ENCODE measurements around the gene LEFTY2. TPM values are rescaled to one million over a fixed set of nuclear protein-coding genes. Genes with fewer than 3 reads are reported as not detected.

Gene LEFTY2
- total RNA-seq, 1 donor from 2014 or later: not detected

DNA sequence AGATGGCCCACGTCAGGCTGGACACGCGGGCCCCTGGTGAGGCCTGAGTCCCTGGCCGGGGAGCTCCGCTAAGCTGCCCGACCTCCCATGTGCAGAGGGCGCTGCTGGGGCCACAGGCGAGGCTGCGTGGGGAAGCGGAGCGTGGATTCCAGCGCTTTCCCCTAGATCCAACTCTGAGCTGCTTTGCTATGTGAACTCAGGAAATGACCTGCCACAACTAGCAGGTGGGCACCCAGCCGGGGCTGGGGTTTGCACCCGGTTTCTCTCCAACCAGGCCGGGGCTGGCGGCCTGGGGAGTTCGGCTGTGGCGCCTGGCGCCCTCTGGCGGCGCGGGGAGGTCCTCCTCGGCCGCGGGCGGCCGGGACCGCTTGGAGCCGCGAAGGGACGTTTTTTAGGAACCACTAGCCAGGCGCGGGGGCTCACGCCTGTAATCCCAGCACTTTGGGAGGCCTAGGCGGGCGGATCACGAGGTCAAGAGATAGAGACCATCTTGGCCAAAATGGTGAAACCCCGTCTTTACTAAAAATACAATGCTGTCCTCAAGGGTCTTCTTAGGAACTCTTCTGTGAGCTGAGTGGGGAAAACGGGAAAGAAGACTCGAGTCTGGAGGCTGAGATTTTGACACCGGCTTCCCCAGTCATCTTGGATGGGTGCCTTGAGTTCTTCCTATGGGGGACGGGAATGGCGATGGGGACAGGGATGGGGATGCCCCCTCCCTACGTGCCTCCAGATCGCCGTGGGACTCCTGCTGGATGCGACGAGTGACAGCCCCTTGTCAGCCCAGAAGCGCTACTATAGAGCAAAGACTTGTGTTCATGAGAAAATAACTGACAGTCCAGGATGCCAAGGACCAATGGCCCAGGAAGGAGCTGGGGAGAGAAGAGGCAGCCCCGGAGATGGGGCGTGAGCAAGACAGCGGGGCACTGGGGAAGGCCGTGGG, 29.6 kb downstream of the LEFTY2 start:
- Histone ChIP-seq H3K4me2 (peak overlapping the region; percentile 21), H3K9ac (no peak overlapping the region)
- peak; percentile 84 for DNase-seq (ENCODE audit: low spot score)

DNA sequence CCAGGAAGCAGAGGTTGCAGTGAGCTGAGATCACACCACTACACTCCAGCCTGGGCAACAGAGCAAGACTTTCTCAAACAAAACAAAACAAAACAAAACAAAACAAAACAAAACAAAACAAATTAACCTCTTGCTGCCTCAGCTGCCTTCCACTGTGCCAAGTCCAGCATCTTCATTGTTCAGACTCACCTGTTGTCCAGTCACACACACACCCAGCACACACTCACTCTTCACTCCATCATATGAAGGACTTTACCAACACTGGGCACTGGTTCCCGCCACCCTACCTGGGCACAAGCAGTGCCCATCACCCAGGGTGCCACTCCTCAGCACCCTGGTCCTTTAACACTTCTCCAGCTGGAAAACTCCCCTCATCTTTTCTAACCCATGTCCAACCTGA, 31.5 kb downstream of the LEFTY2 start:
- H3K27me3 ChIP-seq: peaks cover 10% of the 10 kb centered on the region
- no peak overlapping the region for H3K27ac ChIP-seq
- H3K27me3 Mint-ChIP-seq (ENCODE audit: insufficient read depth, low read depth): no peaks in the 10 kb centered on the region
- no peak for DNase-seq (ENCODE audit: low spot score)
- peaks cover under 1% of the 10 kb centered on the region for H3K4me1 Mint-ChIP-seq
- no peak overlapping the region for H3K9ac ChIP-seq
- no peak overlapping the region for H3K27ac Mint-ChIP-seq
- no peak overlapping the region for H3K4me3 ChIP-seq
- H4K20me1 ChIP-seq (ENCODE audit: low read depth): no peaks in the 10 kb centered on the region
- H3K4me1 ChIP-seq: no peaks in the 10 kb centered on the region
- TF ChIP-seq EZH2 (IDR thresholded peaks at IDR 0.05) (no peak), EZH2phosphoT487 (IDR thresholded peaks at IDR 0.05) (no peak)
- TF ChIP-seq, protein P1, sequence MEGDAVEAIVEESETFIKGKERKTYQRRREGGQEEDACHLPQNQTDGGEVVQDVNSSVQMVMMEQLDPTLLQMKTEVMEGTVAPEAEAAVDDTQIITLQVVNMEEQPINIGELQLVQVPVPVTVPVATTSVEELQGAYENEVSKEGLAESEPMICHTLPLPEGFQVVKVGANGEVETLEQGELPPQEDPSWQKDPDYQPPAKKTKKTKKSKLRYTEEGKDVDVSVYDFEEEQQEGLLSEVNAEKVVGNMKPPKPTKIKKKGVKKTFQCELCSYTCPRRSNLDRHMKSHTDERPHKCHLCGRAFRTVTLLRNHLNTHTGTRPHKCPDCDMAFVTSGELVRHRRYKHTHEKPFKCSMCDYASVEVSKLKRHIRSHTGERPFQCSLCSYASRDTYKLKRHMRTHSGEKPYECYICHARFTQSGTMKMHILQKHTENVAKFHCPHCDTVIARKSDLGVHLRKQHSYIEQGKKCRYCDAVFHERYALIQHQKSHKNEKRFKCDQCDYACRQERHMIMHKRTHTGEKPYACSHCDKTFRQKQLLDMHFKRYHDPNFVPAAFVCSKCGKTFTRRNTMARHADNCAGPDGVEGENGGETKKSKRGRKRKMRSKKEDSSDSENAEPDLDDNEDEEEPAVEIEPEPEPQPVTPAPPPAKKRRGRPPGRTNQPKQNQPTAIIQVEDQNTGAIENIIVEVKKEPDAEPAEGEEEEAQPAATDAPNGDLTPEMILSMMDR (IDR thresholded peaks at IDR 0.05): no peak
- no peaks in the 10 kb centered on the region for H3K9me3 Mint-ChIP-seq
- H2AFZ ChIP-seq (replicated peaks): no peak overlapping the region
- no peaks in the 10 kb centered on the region for H3K36me3 ChIP-seq
- no peaks in the 10 kb centered on the region for H3K36me3 Mint-ChIP-seq
- no peak overlapping the region for H3K4me2 ChIP-seq
- H3K79me2 ChIP-seq (ENCODE audit: low read depth): no peaks in the 10 kb centered on the region
- H3K4me3 Mint-ChIP-seq: no peak overlapping the region
- no peaks in the 10 kb centered on the region for H3K9me3 ChIP-seq (ENCODE audit: low read depth)
- no peaks in the 10 kb centered on the region for H3F3A ChIP-seq (ENCODE audit: low read depth)

More for the DNA sequence above, 29.6 kb downstream of the LEFTY2 start:
- no peaks in the 10 kb centered on the region for H3F3A ChIP-seq (ENCODE audit: low read depth)
- H3K9me3 Mint-ChIP-seq: no peaks in the 10 kb centered on the region
- no peak for TF ChIP-seq EZH2 (IDR thresholded peaks at IDR 0.05)
- TF ChIP-seq, protein P1 (IDR thresholded peaks at IDR 0.05): peak; percentile 90
- no peak for TF ChIP-seq EZH2phosphoT487 (IDR thresholded peaks at IDR 0.05)
- H3K4me1 Mint-ChIP-seq: peaks cover 18% of the 10 kb centered on the region
- no peak overlapping the region for H3K27ac ChIP-seq
- H3K27me3 Mint-ChIP-seq (ENCODE audit: insufficient read depth, low read depth): peaks cover 5% of the 10 kb centered on the region
- no peaks in the 10 kb centered on the region for H3K79me2 ChIP-seq (ENCODE audit: low read depth)
- H3K27me3 ChIP-seq: peaks cover 10% of the 10 kb centered on the region
- no peak overlapping the region for H3K4me3 Mint-ChIP-seq
- peak overlapping the region; percentile 13 for H2AFZ ChIP-seq (replicated peaks)
- no peaks in the 10 kb centered on the region for H3K9me3 ChIP-seq (ENCODE audit: low read depth)
- no peak overlapping the region for H3K4me3 ChIP-seq
- H3K4me1 ChIP-seq: no peaks in the 10 kb centered on the region
- no peaks in the 10 kb centered on the region for H3K36me3 Mint-ChIP-seq
- H3K36me3 ChIP-seq: no peaks in the 10 kb centered on the region
- H4K20me1 ChIP-seq (ENCODE audit: low read depth): no peaks in the 10 kb centered on the region
- H3K27ac Mint-ChIP-seq: no peak overlapping the region

DNA sequence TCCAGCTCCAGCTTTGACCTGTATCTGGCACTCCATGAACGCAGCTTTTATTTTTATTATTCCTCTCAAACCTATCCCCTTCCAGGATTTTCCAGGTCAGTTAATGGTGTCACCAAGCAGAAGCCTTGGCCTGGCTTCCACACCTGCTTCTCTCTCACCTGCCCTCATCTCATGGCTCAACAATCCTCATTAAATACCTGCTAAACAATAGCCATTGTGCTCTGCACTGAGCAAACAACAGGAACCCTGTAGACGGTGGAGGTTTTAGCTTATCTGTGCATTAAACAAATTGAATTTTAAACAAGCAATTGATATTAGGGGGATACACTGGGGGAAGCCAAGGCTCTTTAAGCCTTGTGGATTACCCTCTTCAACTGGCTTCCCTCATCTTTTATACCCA, 32.2 kb downstream of the LEFTY2 start:
- H3K27ac Mint-ChIP-seq: no peak overlapping the region
- no peak for DNase-seq (ENCODE audit: low spot score)
- no peak overlapping the region for H2AFZ ChIP-seq (replicated peaks)
- TF ChIP-seq, protein P1 (IDR thresholded peaks at IDR 0.05): no peak
- TF ChIP-seq EZH2phosphoT487 (IDR thresholded peaks at IDR 0.05) (no peak), EZH2 (IDR thresholded peaks at IDR 0.05) (no peak)
- H4K20me1 ChIP-seq (ENCODE audit: low read depth): no peaks in the 10 kb centered on the region
- no peaks in the 10 kb centered on the region for H3K27me3 Mint-ChIP-seq (ENCODE audit: insufficient read depth, low read depth)
- H3K4me2 ChIP-seq: no peak overlapping the region
- H3K27me3 ChIP-seq: peaks cover 10% of the 10 kb centered on the region
- no peaks in the 10 kb centered on the region for H3K9me3 ChIP-seq (ENCODE audit: low read depth)
- H3K36me3 Mint-ChIP-seq: no peaks in the 10 kb centered on the region
- no peak overlapping the region for H3K4me3 Mint-ChIP-seq
- no peaks in the 10 kb centered on the region for H3F3A ChIP-seq (ENCODE audit: low read depth)
- H3K79me2 ChIP-seq (ENCODE audit: low read depth): no peaks in the 10 kb centered on the region
- H3K36me3 ChIP-seq: no peaks in the 10 kb centered on the region
- no peaks in the 10 kb centered on the region for H3K9me3 Mint-ChIP-seq
- H3K9ac ChIP-seq: no peak overlapping the region
- no peak overlapping the region for H3K4me3 ChIP-seq
- no peak overlapping the region for H3K27ac ChIP-seq
- no peaks in the 10 kb centered on the region for H3K4me1 Mint-ChIP-seq
- H3K4me1 ChIP-seq: no peaks in the 10 kb centered on the region

All from neural progenitor cell (in vitro differentiated cells).